ENCODE data around the gene OR8K3.

OR8K3 gene

DNA sequence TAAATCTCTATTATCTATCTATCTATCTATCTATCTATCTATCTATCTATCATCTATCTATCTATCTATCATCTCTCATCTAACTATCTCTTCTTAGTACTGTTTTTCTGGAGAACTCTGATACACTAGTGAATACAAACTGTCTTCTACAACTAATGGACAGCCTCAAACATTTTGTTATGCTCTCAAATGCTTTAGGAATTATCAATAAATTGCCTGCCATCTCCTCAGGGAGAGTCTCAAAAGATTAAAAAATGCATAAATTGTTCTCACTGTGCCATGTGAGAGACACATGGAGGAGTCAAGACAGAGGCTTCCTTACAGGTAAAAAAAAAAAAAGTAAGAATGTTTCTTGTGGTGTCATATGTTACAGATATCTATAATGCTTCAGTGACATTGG lies at the start of gene OR8K3:
Gene OR8K3, plus strand, starts transcription at position 301 of the 400 bp plus-strand sequence. CDS start 3,163 bp downstream, outside the sequence.
- no peak for TF ChIP-seq POLR2A (IDR thresholded peaks at IDR 0.05; ENCODE audit: low read depth, low read length)
- DNase-seq (ENCODE audit: insufficient read length, low spot score): no peak
- FAIRE-seq: no peak

DNA sequence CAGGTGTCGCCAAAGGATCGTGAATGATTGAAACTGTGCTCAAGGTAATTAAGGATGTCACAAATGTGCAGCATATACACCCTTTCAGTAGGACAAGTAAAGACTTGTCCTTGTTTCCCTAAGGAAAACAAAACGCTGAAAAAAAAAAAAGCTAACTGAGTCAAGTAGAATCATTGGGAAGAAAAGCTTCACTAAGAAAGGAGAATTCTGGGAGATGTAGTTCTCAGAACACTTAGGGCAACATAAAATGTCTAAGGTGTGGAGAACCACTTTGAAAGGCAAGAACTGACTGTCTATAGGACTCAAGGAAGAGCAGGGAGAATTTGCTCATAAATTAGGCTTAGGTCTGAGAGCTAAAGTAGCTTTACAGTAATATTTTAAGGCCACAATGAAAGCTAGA lies 43.9 kb upstream of the OR8K3 start:
- DNase-seq (ENCODE audit: insufficient read length, low spot score) (no peak), FAIRE-seq (no peak)
- no peak for TF ChIP-seq POLR2A (IDR thresholded peaks at IDR 0.05; ENCODE audit: low read depth, low read length)

DNA sequence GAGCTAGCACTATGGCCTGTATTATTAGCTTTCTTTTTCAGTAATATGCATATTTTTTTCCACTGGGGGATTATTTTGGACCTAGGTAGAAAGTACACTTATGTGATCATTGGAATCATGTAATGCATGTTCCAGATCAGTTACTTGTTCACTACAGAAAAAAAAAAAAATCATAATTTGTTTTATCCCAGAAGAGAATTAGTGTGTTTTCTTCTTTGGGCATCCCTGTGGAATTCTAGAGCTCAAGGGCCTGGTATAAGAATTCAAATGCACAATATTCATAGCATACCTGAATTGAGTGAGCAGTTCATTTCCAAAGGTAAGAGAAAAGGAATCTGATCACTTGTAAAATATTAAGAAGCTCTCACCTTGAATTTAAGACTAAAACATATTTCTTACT lies 41.1 kb upstream of the OR8K3 start, which contains the start of gene OR5T1:
Gene OR5T1, plus strand, starts transcription at position 301 of the 400 bp plus-strand sequence. CDS start 1,485 bp downstream, outside the sequence.
- DNase-seq (ENCODE audit: insufficient read length, low spot score) (no peak), FAIRE-seq (no peak)
- TF ChIP-seq POLR2A (IDR thresholded peaks at IDR 0.05; ENCODE audit: low read depth, low read length): no peak

DNA sequence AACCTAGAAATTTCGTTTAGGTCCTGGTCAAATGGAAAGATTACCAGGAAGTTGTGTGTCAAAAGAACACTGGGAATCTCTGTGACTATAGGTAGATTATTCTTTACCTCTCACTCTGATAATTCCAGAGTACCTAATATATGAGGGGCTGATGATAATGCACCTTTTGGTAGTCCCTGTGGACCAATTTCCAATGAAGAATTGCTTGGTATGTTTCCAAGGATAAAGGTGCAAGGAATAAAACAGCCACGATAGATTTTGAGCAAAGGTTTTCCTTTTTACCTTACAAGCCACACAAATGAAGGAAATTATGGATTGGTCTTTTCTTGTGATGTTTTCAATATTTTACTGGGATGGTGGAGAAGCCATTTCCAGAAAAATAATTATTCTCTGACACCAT lies 22.8 kb upstream of the OR8K3 start, which contains the start of gene OR8H1:
Gene OR8H1, minus strand, starts transcription at position 101 of the 400 bp plus-strand sequence. CDS start 1,192 bp downstream, outside the sequence.
- DNase-seq (ENCODE audit: insufficient read length, low spot score) (no peak), FAIRE-seq (no peak)
- TF ChIP-seq POLR2A (IDR thresholded peaks at IDR 0.05; ENCODE audit: low read depth, low read length): no peak

DNA sequence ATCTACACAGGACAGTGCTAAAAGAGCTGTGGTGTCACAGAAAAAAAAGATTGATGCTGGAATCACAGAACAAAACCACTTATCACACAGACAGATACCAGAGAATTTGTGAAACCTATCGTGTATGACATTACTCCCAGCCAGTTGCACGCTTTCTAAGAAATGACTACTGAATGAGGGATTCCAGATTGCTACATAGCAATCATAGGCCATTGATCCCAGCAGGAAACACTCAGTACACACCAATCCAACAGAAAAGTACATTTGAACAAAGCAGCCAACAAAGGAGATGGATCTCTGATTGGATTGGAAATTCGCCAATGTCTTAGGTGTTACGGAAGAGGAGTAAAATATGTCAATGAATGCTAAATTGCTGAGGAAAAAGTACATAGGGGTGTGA lies 18.0 kb upstream of the OR8K3 start:
- FAIRE-seq (no peak), DNase-seq (ENCODE audit: insufficient read length, low spot score) (no peak)
- no peak for TF ChIP-seq POLR2A (IDR thresholded peaks at IDR 0.05; ENCODE audit: low read depth, low read length)

DNA sequence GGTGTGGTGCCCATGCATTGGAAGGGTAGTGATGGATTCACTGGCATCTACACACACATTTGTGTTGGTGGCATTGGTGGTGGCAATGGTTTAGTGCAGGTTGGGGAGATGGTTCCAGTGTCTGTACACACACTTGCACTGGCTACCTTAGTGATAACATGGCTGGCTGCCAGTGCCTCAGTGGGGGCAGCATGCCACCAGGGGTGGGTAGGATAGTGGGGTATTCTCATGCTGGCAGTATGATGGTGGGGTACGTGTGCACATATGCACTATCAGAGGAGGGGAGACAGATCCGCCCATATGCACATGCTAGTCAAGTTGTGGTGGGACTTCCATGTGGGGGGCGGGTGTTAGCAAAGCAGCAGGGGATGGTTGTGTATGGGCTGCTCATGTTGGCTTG lies 7.1 kb upstream of the OR8K3 start:
- FAIRE-seq: no peak
- no peak for TF ChIP-seq POLR2A (IDR thresholded peaks at IDR 0.05; ENCODE audit: low read depth, low read length)
- no peak for DNase-seq (ENCODE audit: insufficient read length, low spot score)

DNA sequence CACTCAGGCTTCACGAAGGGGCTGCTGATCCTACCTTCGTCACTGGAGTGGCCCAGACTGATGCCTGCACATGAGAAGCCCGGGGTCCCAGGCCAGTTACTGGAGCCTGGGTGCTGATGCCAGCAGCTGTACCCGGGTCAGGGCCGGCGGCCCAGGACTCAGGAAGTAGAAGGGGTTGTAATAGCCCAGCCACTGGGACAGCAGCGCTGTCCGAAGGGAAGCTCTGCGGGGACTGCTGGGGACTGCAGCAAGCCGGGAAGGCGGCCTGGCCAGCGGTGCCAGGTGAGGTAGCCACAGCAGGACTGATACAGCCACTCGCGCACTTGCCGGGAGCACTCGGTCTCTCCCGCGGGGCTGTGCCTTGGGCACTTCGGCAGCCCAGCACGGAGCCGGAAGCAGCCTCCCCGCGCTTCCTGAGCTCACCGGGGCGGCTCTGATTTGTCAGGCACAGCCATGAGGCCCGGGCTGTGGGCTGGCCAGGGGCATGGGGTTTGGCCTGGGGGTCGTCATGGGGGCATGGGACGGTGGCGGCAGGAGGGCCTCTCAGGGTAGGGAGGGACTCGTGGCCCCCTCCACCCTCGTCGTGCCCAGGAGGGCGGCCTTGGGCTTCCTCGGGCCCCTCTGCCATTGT lies 17.0 kb downstream of the OR8K3 start:
- DNase-seq (ENCODE audit: insufficient read length, low spot score) (no peak), FAIRE-seq (no peak)
- no peak for TF ChIP-seq POLR2A (IDR thresholded peaks at IDR 0.05; ENCODE audit: low read depth, low read length)

DNA sequence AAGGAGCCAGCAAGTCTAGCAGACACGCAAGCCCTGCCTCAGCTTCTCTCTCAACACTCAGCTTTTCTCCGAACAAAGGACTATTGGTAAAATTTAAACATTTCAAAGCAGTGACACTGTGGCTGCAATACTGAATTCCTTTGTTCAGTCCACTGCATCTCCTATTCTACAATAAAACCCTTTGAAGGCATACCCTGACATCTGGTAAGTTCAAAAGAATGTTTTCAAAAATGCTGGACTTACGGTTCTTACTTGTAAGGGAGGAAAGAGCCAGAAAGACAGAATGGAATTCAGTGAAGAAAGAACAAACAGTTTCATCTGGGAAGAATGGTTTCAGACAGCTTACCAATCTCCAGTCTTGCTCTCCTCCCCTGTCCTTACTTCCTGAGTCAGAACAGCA lies 18.2 kb downstream of the OR8K3 start:
- no peak for DNase-seq (ENCODE audit: insufficient read length, low spot score)
- no peak for TF ChIP-seq POLR2A (IDR thresholded peaks at IDR 0.05; ENCODE audit: low read depth, low read length)
- FAIRE-seq: no peak

DNA sequence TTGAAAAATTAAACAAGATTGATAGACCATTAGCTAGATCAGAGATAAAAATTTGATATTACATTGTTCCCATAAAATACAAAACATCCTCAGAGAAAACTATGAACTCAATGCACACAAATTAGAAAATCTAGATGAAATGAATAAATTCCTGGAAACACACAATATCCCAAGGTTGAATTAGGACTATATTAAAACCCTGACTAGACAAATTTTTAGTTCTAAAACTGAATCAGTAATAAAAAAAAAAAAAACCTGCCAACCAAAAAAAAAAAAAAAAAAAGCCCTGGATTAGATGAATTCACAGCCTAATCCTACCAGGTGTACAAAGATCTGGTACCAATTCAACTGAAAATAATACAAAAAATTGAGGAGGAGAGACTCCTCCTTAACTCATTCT lies 25.3 kb downstream of the OR8K3 start:
- FAIRE-seq (no peak), DNase-seq (ENCODE audit: insufficient read length, low spot score) (no peak)
- no peak for TF ChIP-seq POLR2A (IDR thresholded peaks at IDR 0.05; ENCODE audit: low read depth, low read length)

DNA sequence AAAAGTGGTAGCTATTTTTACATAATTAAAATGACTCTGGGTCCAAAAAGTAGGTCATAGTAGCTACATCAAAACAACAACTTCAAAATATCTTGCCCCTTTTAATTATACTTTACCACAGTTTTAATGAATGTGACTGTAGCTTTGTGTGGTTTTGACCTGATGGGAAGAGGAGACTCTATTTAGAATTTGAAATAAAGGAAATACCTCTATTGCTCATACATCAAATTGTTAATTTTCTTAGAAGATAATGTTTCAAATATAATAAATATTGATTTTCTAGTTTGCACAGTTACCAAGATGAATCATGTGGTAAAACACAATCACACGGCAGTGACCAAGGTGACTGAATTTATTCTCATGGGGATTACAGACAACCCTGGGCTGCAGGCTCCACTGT lies 30.8 kb downstream of the OR8K3 start, which contains the start of gene OR8K1:
Gene OR8K1, plus strand, starts transcription at position 301 of the 400 bp plus-strand sequence. Its CDS starts 0 bp downstream, at position 301.
- FAIRE-seq (no peak), DNase-seq (ENCODE audit: insufficient read length, low spot score) (no peak)
- no peak for TF ChIP-seq POLR2A (IDR thresholded peaks at IDR 0.05; ENCODE audit: low read depth, low read length)

DNA sequence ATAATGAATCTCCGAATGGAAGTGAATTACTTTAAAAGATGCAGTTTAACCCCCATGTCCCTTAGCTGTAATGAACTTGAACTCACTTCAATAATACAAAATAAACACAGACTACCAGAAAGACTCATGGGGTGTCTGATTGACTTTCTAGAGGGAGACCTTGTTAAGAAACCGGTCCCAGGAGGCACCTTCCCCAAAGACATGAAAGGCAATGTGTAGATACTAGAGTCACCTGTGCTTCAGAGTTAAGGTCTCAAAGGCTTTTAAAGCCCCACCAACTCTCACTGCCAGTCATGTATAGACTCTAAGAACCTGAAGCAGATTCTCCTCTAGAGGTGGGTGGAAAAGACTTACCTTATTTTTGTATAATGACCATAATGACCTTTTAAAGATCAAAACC lies 39.0 kb downstream of the OR8K3 start, which contains the start of gene OR8J1:
Gene OR8J1, plus strand, starts transcription at position 301 of the 400 bp plus-strand sequence. CDS start 5,956 bp downstream, outside the sequence.
- TF ChIP-seq POLR2A (IDR thresholded peaks at IDR 0.05; ENCODE audit: low read depth, low read length): no peak
- DNase-seq (ENCODE audit: insufficient read length, low spot score): no peak
- no peak for FAIRE-seq

Data from H54 (cell line).